HEK293T (cell line): Measurements from ENCODE around the gene SEC23A.
"Not testable (repeated sequence)": the region's sequence is repeated elsewhere in the genome, so short reads cannot be mapped to it uniquely, and the experiment has no call there.

Source experiments
- CTCF ChIA-PET: fragments of 350-600 bp; formaldehyde crosslinking; extraction: SDS; loops from one replicate; lab custom pipeline; 2021; ENCODE audit warnings: antibody characterized with exemption, inconsistent platforms; lab: Yijun Ruan, JAX
- POLR2A ChIA-PET: fragments of 350-600 bp; formaldehyde crosslinking; extraction: SDS; loops from one replicate; lab custom pipeline; 2020; ENCODE audit warnings: antibody characterized with exemption, inconsistent platforms; lab: Yijun Ruan, JAX
- DNase-seq: peaks from one replicate; pipeline ENCODE4 v3.0.0; 2012; ENCODE audit warnings: mixed read lengths; ENCODE audit errors: extremely low spot score
- ARNT ChIP-seq: fragments of 450-650 bp; IDR thresholded peaks from 2 replicates; pipeline ENCODE4 v1.6.1; 2017; ENCODE audit warnings: mild to moderate bottlenecking
- BHLHE40 ChIP-seq: fragments of 450-650 bp; IDR thresholded peaks from 2 replicates; pipeline ENCODE4 v1.6.1; 2016; ENCODE audit warnings: mild to moderate bottlenecking, moderate library complexity, borderline replicate concordance
- CTBP1 ChIP-seq: fragments of 450-650 bp; IDR thresholded peaks from 2 replicates; pipeline ENCODE4 v1.6.1; 2016; ENCODE audit warnings: borderline replicate concordance
- ELF4 ChIP-seq: fragments of 450-650 bp; IDR thresholded peaks from 2 replicates; pipeline ENCODE4 v1.6.1; 2017; ENCODE audit warnings: antibody characterized with exemption
- FOXA1 ChIP-seq: fragments of 450-650 bp; IDR thresholded peaks from 2 replicates; pipeline ENCODE4 v1.6.1; 2016; ENCODE audit warnings: mild to moderate bottlenecking
- FOXK2 ChIP-seq: fragments of 450-650 bp; IDR thresholded peaks from 2 replicates; pipeline ENCODE4 v1.6.1; 2016; ENCODE audit warnings: mild to moderate bottlenecking
- FOXM1 ChIP-seq: fragments of 450-650 bp; IDR thresholded peaks from 2 replicates; pipeline ENCODE4 v1.6.1; 2017; ENCODE audit warnings: mild to moderate bottlenecking, borderline replicate concordance
- HDGF ChIP-seq: fragments of 450-650 bp; IDR thresholded peaks from 2 replicates; pipeline ENCODE4 v1.6.1; 2017; ENCODE audit warnings: antibody characterized with exemption, borderline replicate concordance
- L3MBTL2 ChIP-seq: fragments of 450-650 bp; conservative IDR thresholded peaks from 2 replicates; pipeline ENCODE4 v1.6.1; 2016; ENCODE audit warnings: mild to moderate bottlenecking
- LEF1 ChIP-seq: fragments of 450-650 bp; IDR thresholded peaks from 2 replicates; pipeline ENCODE4 v1.6.1; 2017; ENCODE audit warnings: mild to moderate bottlenecking, borderline replicate concordance
- NFRKB ChIP-seq: fragments of 450-650 bp; IDR thresholded peaks from 2 replicates; pipeline ENCODE4 v1.6.1; 2016; ENCODE audit warnings: mild to moderate bottlenecking, moderate library complexity
- PKNOX1 ChIP-seq: fragments of 450-650 bp; IDR thresholded peaks from 2 replicates; pipeline ENCODE4 v1.6.1; 2016
- SP1 ChIP-seq: fragments of 450-650 bp; IDR thresholded peaks from 2 replicates; pipeline ENCODE4 v1.6.1; 2017
- SUZ12 ChIP-seq: fragments of 450-650 bp; IDR thresholded peaks from 2 replicates; pipeline ENCODE4 v1.6.1; 2016; ENCODE audit warnings: mild to moderate bottlenecking
- TARDBP ChIP-seq: fragments of 450-650 bp; IDR thresholded peaks from 2 replicates; pipeline ENCODE4 v1.6.1; 2016
- ZNF384 ChIP-seq: fragments of 450-650 bp; IDR thresholded peaks from 2 replicates; pipeline ENCODE4 v1.6.1; 2016

SEC23A gene

DNA sequence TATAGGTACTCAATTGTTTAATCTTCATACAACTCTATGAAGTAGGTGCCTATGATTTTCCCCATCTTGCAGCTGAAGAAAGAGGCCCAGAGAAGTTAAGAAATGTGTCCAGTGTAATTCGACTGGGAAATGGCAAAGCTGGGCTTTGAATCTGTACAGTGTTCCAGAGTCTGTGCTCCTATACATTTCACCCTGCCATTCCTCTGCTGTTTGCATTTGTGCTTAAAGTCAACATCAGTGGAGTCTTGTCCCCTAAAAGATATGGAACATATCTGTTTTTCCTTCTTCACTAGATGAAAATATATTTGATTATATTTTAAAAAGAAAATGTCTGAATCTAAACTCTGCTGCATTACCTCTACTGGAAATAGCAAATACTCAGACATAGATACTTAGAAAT, 88.6 kb downstream of the SEC23A start:
- no peak for DNase-seq
- ChIA-PET POLR2A (no interaction called here), CTCF (interaction anchor here (0.7 to 1.6 kb wide), 3 partner anchors 23 to 292 kb away, joined by 3 to 10 read pairs (median 4); no protein-coding TSS in a partner anchor)
- no peak for TF ChIP-seq HDGF
- TF ChIP-seq BHLHE40 = no peak
- no peak for TF ChIP-seq FOXA1
- no peak for TF ChIP-seq ELF4
- no peak for TF ChIP-seq ARNT
- TF ChIP-seq PKNOX1 = no peak
- no peak for TF ChIP-seq TARDBP
- no peak for TF ChIP-seq CTBP1
- TF ChIP-seq ZNF384 = no peak
- no peak for TF ChIP-seq LEF1
- no peak for TF ChIP-seq SP1
- no peak for TF ChIP-seq FOXM1
- no peak for TF ChIP-seq NFRKB
- TF ChIP-seq FOXK2 = no peak

GRCh38 chr14:39008965-39009364, 94.1 kb downstream of the SEC23A start:
- DNase-seq, POLR2A ChIA-PET, CTCF ChIA-PET: not testable (repeated sequence)

GRCh38 chr14:39006721-39007410, 96.2 kb downstream of the SEC23A start:
- ChIA-PET CTCF (interaction anchor here (0.6 kb wide), 2 partner anchors 32 to 140 kb away, joined by 3 to 4 read pairs; no protein-coding TSS in a partner anchor), POLR2A (no interaction called here)
- TF ChIP-seq FOXA1 (no peak), LEF1 (no peak), L3MBTL2 (no peak), HDGF (no peak), ELF4 (no peak), FOXK2 (no peak), NFRKB (no peak), SUZ12 (no peak), BHLHE40 (no peak), CTBP1 (no peak), FOXM1 (no peak), TARDBP (no peak), ZNF384 (no peak), SP1 (no peak)
- DNase-seq = no peak

DNA sequence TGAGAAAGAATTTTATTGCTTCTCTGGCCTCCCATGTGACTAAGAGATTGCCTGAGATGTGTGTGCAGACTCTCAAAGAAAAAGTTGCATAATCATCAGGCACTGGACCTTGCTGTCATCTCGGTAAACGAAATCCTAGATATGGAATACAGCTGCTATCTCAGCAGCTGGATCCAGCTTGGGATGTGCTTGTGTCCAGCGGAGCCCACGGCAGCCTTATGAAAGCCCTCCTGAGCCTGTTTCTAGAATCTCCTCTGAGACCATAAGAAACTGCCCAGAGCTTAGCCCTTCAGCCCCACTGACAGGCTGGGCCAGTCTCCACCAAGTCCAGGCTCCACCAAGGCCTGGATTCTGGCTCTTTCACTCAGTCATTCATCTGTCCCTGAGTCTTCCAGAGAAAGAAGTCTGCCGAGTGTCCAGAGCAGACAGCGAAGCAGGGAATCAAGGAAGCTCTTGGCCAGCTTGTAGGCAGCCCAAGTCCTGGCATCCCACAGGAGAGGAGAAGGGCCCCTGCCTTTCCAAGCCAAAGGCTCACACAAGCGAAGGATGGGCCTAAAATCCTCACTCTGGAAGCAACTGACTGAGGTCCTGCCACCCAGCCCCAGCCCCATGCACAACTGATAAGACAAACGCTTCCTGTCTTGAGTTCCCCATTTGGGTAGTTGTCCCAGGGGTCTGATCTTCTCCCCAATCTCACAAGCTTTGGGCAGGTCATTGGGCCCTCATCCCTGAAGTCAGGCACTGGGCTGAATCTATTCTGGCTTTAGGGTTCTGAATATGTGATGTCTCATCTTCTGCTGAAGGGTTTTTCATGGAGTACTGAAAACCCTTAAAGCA, 97.8 kb downstream of the SEC23A start:
- TF ChIP-seq TARDBP (no peak), SP1 (no peak), ARNT (no peak), ZNF384 (no peak), HDGF (no peak), FOXK2 (no peak), ELF4 (no peak), CTBP1 (no peak)
- DNase-seq = no peak
- ChIA-PET CTCF (interaction anchor here (1.1 kb wide), 1 partner anchor 10 kb away, joined by 3 read pairs; no protein-coding TSS in a partner anchor), POLR2A (no interaction called here)

DNA sequence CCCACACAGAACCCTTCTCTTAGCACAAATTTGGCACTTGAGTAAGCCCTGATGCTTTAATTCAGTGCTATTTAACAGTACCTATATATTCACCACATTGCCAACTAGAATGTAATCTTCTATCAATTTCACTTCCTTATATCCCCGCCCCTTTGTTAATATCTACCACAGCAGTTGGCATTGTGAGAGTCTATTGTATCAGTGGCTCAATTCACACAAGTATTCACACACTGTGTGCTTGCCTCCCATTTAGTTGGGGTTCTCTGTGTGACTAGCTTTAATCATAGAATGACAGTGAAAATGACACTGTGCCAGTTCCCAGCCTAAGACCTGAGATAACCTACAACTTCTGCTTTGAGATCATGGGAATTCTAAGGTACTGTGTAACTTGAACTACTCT, 103.1 kb downstream of the SEC23A start:
- no peak for DNase-seq
- ChIA-PET POLR2A (no interaction called here), CTCF (interaction anchor here (0.7 to 0.9 kb wide), 2 partner anchors 13 to 1092 kb away, joined by 3 read pairs; no protein-coding TSS in a partner anchor)
- TF ChIP-seq BHLHE40 (no peak), ZNF384 (no peak), FOXA1 (no peak), L3MBTL2 (no peak), ELF4 (no peak), LEF1 (no peak), SP1 (no peak), SUZ12 (no peak), TARDBP (no peak), FOXK2 (no peak), NFRKB (no peak), FOXM1 (no peak), CTBP1 (no peak)

- ChIA-PET POLR2A (no interaction called here), CTCF (no interaction called here)
- no peak for DNase-seq
- no peak for TF ChIP-seq ZNF384
- no peak for TF ChIP-seq L3MBTL2
- no peak for TF ChIP-seq FOXA1
- TF ChIP-seq ARNT = no peak
- TF ChIP-seq FOXK2 = no peak
- TF ChIP-seq SP1 = no peak
- no peak for TF ChIP-seq BHLHE40
- no peak for TF ChIP-seq NFRKB
Measured at GRCh38 chr14:38994731-38995130, 108.3 kb downstream of the SEC23A start.

DNA sequence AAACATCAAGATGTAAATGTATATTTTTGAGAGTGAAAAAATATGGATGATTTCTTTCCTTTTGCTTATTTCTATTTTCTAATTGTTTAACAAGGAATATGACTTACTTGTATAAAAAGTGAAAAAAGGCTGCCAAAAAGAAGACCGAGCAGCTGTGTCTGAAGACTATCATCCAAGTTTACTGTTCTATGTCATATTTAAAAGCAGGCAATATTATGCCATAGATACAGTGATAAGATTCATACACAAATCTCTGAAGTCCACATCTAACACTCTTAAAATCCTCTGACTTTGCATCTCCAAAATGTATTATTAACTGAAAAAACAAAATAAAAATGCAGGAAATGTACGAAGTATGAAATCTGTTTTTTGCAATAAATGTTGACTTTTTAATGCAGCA, 109.1 kb downstream of the SEC23A start:
- POLR2A ChIA-PET = no interaction called here
- TF ChIP-seq HDGF (no peak), LEF1 (no peak), SP1 (no peak), CTBP1 (no peak), NFRKB (no peak), ELF4 (no peak), BHLHE40 (no peak), FOXA1 (no peak), SUZ12 (no peak), FOXM1 (no peak), TARDBP (no peak), FOXK2 (no peak), ZNF384 (no peak), ARNT (no peak), PKNOX1 (no peak), L3MBTL2 (no peak)
- DNase-seq = no peak
- CTCF ChIA-PET = no interaction called here
